Activated CD4-positive, alpha-beta T cell treated with anti-CD3 and anti-CD28 coated beads for 24 hours (primary cell): ENCODE measurements around the gene TRMT5.
A peak's percentile ranks its signal among the peaks of the same experiment; 100 is the strongest.

Experiments
- DNase-seq, 2 donors: peaks; one replicate each; pipeline ENCODE4 v3.0.0-alpha.2; 2020; ENCODE audit warnings: low read depth in 2 of 2

TRMT5 gene, protein sequence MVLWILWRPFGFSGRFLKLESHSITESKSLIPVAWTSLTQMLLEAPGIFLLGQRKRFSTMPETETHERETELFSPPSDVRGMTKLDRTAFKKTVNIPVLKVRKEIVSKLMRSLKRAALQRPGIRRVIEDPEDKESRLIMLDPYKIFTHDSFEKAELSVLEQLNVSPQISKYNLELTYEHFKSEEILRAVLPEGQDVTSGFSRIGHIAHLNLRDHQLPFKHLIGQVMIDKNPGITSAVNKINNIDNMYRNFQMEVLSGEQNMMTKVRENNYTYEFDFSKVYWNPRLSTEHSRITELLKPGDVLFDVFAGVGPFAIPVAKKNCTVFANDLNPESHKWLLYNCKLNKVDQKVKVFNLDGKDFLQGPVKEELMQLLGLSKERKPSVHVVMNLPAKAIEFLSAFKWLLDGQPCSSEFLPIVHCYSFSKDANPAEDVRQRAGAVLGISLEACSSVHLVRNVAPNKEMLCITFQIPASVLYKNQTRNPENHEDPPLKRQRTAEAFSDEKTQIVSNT

GRCh38 chr14:60980811-60981632, at the start of gene TRMT5, which contains the start of gene SLC38A6:
Gene TRMT5, minus strand, starts transcription at chr14:60981079. Its CDS starts 106 bp downstream, at chr14:60980973.
Gene SLC38A6, plus strand, starts transcription at chr14:60981245. Its CDS starts 33 bp downstream, at chr14:60981278.
- DNase-seq, result peak; percentile 80 to 84

DNA sequence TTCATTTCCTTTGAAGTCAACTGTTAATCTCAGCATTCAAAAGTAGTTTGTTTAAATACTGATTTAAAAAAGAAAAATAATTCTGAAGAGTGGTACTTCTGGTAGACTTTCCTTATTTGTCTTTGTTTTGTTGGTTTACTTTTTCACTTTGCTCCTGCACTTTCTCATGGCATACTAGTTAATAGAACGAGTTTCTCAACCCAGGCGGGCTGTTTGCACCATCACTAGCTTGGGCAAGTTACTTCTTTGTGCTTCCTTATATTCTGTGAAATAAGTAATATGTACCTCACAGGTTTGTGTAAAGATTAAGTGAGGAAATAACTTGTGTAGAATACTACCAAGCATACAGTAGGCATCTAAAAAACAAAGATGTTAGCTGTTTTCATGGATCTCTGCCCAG, 45.6 kb upstream of the TRMT5 start:
- no peak for DNase-seq

DNA sequence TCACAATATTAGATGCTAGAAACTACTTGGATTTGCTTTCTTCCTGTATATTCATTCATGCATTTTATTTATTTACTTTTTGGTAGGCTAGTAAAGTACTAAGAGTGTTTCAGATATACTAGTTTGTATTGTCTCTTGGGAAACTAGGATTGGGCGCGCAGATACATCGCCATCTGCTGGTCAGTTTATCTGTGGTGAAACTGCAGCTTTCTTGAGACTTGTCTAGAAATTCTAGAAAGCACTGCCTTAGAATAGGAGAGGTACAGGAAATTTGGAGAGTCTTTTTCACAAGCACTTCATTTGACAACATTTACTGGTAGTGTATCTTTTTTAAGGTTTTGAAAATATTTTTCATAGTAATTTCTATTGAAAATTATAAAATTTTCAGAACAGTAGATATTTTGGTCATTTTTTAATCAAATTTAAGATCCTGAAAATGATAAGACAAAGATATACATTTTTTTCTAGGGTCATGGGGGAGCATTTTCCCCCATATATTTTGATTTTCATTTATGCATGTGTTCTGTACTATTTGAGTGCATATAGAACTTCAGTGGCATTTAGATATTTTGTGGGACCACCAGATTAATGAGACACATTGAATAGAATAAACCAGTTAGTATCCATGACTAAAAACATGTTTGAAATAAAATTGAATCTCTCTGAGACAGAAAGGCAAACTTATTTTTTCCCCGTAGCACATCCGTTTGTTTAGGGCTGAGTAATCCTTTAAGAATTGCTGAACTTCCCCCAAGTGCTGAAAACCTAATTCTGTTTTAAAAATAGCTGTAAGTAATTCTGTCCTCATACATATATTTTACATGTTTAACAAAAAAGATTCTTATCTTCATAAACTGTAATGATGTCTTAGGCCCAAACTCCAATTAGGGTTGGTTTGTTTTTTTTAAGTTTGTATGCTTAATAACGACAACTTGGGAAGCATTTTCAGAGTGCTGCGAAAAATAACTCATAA, 44.7 kb upstream of the TRMT5 start:
- peak; percentile 15 to 26 for DNase-seq

DNA sequence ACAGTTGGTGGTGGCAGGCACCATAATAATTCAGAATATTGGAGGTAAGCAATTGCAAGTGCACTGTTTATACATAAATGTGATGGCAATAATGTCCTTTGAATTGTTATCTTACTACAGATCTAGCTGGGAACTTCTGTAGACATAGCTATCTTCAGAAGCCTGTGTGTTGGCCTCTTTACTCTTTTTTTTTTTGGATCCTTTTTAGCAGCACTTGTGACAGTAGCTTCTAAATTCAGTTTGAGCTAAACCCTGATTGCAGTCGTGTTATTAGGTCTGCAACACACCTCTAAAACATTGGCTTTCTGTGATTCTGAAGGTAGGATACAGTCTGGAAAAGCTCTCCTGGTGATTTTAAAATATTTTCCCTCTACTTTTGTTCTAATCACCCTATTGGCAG, 38.7 kb upstream of the TRMT5 start:
- no peak for DNase-seq

DNA sequence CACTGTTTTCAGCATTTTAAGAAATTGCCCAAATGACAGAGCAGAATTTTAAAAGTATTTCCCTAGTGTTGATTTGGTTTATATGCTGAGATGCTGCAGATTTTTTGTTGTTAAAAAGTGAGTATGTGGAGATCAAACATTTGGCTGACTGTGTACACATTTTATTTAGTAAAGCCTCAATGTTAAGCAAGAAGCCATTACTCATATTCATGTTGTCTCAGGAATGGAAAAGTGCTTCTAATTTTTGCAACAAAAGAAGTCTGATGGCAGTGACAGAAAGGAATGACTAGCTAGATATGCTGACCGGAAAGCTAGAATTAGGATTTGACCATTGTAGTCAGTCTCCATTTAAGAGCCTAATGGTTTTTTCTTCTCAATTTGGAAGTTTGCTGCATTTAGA, 22.7 kb upstream of the TRMT5 start:
- DNase-seq, result no peak

- DNase-seq, result no peak
Observed at GRCh38 chr14:60999536-60999935, 18.7 kb upstream of the TRMT5 start.

- no peak for DNase-seq
Observed at GRCh38 chr14:60998617-60999016, 17.7 kb upstream of the TRMT5 start.

- DNase-seq, result no peak
Observed at GRCh38 chr14:60989599-60989998, 8.7 kb upstream of the TRMT5 start.

DNA sequence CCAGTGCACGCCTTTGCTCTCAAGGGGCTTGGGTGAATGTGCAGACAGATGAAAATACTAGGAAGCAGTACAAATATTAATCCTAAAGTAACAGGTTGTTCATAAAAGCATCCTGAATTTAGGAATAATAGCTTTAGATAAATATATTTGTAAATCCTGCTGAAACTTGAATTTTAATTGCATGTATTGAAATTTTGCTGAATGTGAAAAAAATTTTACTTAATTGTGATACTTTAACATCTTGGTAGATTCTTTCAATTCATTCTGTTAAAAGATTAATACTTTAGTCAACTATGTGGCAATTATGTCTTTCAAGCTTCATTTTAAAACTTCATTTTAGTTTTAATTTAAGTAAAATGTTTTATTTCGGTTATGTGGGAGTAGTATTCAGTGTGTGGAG, 5.6 kb upstream of the TRMT5 start:
- no peak for DNase-seq

GRCh38 chr14:60984196-60984595, 3.3 kb upstream of the TRMT5 start:
- no peak for DNase-seq

DNA sequence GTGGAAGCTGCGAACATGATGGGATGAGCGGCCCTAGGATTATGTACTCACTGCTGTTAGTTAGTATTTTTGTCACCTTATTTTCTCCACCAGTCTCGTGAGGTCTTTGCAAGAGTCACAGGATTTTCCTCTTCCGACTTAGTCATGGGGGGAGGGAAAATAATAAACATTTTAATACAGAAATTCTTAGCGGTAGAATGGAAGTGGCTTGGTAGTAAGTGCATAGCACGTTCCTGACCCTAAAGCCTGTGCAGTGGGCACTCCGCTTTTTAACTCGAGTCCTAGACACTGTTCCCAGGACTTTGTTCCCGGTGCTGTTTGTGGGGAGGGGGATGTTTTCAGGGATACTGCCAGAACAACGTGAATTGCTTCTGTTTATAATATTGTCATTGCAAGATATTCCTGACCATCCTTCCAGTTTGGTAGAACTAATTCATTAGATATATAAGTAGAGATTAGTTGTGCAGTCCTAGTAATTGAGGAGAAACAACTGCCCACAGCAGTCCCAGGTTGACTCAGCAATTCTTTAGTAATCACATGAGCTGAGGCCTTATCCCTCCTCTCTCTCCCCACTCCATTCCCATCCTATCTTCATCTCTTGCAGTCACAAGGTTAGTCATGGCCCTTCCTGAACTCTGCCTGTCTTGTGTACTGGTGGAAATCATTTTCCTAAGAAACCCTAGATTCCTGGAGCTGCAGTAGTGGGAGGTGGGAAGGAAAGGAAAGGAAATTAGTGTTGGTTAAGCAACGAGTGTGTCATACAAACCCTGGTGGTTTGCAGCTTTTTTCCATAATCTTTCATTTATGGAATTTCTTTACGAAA, 965 bp upstream of the TRMT5 start:
- DNase-seq, result no peak

- no peak for DNase-seq
Observed at GRCh38 chr14:60977847-60978246, 3.0 kb downstream of the TRMT5 start.

DNA sequence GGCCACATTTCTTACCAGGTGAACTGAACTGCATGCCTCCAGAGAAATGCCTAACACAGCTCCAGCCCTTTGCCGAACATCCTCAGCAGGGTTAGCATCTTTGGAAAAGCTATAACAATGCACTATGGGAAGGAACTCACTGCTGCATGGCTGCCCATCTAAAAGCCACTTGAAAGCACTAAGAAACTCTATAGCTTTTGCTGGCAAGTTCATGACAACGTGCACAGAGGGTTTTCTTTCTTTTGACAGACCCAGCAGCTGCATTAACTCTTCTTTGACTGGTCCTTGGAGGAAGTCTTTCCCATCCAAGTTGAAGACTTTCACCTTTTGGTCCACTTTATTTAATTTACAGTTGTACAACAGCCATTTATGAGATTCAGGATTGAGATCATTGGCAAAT, 5.3 kb downstream of the TRMT5 start:
- DNase-seq, result no peak

- DNase-seq, result no peak
Observed at GRCh38 chr14:60974090-60974651, 6.7 kb downstream of the TRMT5 start.

DNA sequence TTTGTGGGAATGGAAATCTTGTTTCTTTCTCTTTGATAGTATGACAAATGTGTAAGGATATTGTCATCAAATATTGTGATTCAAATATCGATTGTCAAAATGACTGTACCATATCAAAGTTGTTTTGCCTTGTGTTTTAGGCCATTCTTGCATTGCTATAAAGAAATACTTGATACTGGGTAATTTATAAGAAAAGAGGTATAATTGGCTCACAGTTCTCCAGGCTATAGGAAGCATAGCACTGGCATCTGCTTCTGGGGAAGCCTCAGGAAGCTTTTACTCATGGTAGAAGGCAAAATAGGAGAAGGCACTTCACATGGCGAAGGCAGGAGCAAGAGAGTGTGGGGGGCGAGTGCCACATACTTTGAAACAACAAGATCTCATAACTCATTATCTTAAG, 7.8 kb downstream of the TRMT5 start:
- DNase-seq, result no peak

- no peak for DNase-seq
Observed at GRCh38 chr14:60972295-60972694, 8.6 kb downstream of the TRMT5 start.

- no peak for DNase-seq
Observed at GRCh38 chr14:60971271-60971670, 9.6 kb downstream of the TRMT5 start.

DNA sequence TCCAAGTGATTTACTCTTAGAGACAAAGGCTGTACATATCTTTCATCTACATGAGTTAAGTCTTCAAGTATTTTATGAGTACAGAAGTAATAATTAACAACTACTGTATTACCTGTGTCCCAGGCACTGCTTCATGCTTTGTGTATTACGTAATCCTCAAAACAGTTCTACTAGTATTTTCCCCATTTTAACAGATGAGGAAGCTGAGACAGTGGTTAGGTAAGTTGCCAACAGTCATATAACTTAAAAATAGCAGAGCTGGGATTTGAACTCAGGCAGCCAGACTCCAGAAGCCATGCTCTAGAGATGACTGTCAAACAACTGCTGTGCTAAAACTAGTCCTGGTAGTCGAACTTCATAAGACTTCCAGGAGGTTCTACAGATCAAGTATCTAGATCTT, 10.7 kb downstream of the TRMT5 start:
- no peak for DNase-seq

GRCh38 chr14:60968671-60969070, 12.2 kb downstream of the TRMT5 start:
- no peak for DNase-seq

DNA sequence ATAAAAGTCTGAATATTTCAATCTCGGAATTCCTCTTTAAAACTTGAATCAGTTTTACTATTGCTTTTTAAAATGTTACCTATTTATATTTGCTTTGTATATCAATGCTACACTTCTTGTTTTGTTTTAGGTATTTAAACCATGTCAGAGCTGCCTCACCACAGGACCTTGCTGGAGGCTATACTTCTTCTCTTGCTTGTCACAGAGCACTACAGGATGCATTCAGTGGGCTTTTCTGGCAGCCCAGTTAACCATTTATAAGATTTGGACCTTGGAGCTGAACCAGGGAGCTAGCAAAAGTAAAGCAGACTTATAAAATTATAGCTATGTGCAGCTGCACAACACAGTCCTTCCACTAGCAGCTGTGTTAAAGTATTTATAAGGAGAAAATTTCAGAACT, 12.8 kb downstream of the TRMT5 start:
- DNase-seq, result no peak
